HepG2 (cell line): ENCODE data around the gene TUBB4A. TPM values are rescaled to one million over a fixed set of nuclear protein-coding genes. Genes with fewer than 3 reads are reported as not detected.

ENCODE experiments used
- ASH2L ChIP-seq: fragments of 300-600, 200-600 bp; sonication (generic); IDR thresholded peaks from 2 replicates; pipeline ENCODE4 v1.7.0; 2017; ENCODE audit warnings: low read depth, mild to moderate bottlenecking, moderate library complexity, mixed read lengths, low read length; ENCODE audit not compliant: insufficient read length
- BRD4 ChIP-seq: sonication (generic); formaldehyde crosslinking; IDR thresholded peaks from 2 replicates; pipeline ENCODE4 v1.4.0; 2020; ENCODE audit warnings: missing genetic modification reagents
- ELF3 ChIP-seq: IDR thresholded peaks from 2 replicates; pipeline ENCODE4 v1.6.1; 2016; ENCODE audit warnings: missing genetic modification reagents, missing compliant biosample characterization
- HNF4A ChIP-seq: sonication (generic); formaldehyde crosslinking; IDR thresholded peaks from 2 replicates; pipeline ENCODE4 v1.4.0; 2020; ENCODE audit warnings: missing genetic modification reagents
- HNRNPK ChIP-seq: fragments of 200-400 bp; formaldehyde crosslinking; IDR thresholded peaks from 2 replicates; pipeline ENCODE4 v1.6.1; 2018; ENCODE audit warnings: low read length, low read depth, moderate library complexity, mild to moderate bottlenecking; ENCODE audit not compliant: poor library complexity, severe bottlenecking
- HOXA5 ChIP-seq: sonication (generic); formaldehyde crosslinking; IDR thresholded peaks from 2 replicates; pipeline ENCODE4 v1.4.0; 2020; ENCODE audit warnings: missing genetic modification reagents
- JARID2 ChIP-seq: sonication (generic); formaldehyde crosslinking; IDR thresholded peaks from 2 replicates; pipeline ENCODE4 v1.8.1; 2023; ENCODE audit warnings: missing genetic modification reagents, inconsistent platforms; ENCODE audit not compliant: insufficient replicate concordance
- KLF15 ChIP-seq: sonication (generic); formaldehyde crosslinking; IDR thresholded peaks from 2 replicates; pipeline ENCODE4 v1.8.1; 2023; ENCODE audit warnings: borderline replicate concordance, mild to moderate bottlenecking, inconsistent platforms, missing genetic modification reagents, mixed read lengths
- KMT2A ChIP-seq: sonication (generic); formaldehyde crosslinking; IDR thresholded peaks from 2 replicates; pipeline ENCODE4 v1.4.0; 2020; ENCODE audit warnings: missing genetic modification reagents
- MED13 ChIP-seq: sonication (generic); formaldehyde crosslinking; IDR thresholded peaks from 2 replicates; pipeline ENCODE4 v1.5.0; 2020; ENCODE audit warnings: missing genetic modification reagents
- MXI1 ChIP-seq: IDR thresholded peaks from 3 replicates; pipeline ENCODE4 v1.6.1; 2012; ENCODE audit warnings: low read depth, low read length, inconsistent platforms, borderline replicate concordance
- PLRG1 ChIP-seq: fragments of 450-650 bp; conservative IDR thresholded peaks from 2 replicates; pipeline ENCODE4 v1.6.1; 2016
- SUZ12 ChIP-seq: fragments of 150-350 bp; IDR thresholded peaks from 2 replicates; pipeline ENCODE4 v1.6.1; 2014; ENCODE audit warnings: low read depth, low read length
- ZFP36L2 ChIP-seq: sonication (generic); formaldehyde crosslinking; IDR thresholded peaks from 2 replicates; pipeline ENCODE4 v1.4.0; 2020; ENCODE audit warnings: missing genetic modification reagents
- ZKSCAN5 ChIP-seq: sonication (generic); formaldehyde crosslinking; IDR thresholded peaks from 2 replicates; pipeline ENCODE4 v1.5.1; 2020; ENCODE audit warnings: mild to moderate bottlenecking, missing genetic modification reagents
- ZNF407 ChIP-seq: sonication (generic); formaldehyde crosslinking; IDR thresholded peaks from one replicate; pipeline ENCODE4 v1.5.1; 2020; ENCODE audit warnings: mild to moderate bottlenecking, missing genetic modification reagents; ENCODE audit errors: not compliant biosample characterization
- ZNF549 ChIP-seq: sonication (generic); formaldehyde crosslinking; IDR thresholded peaks from 2 replicates; pipeline ENCODE4 v1.5.0; 2020; ENCODE audit warnings: missing genetic modification reagents
- ZNF550 ChIP-seq: sonication (generic); formaldehyde crosslinking; IDR thresholded peaks from 2 replicates; pipeline ENCODE4 v1.4.0; 2020; ENCODE audit warnings: mild to moderate bottlenecking, missing genetic modification reagents, borderline replicate concordance
- ZNF720 ChIP-seq: sonication (generic); formaldehyde crosslinking; IDR thresholded peaks from 2 replicates; pipeline ENCODE4 v1.4.0; 2020; ENCODE audit warnings: missing genetic modification reagents
- ZNF83 ChIP-seq: sonication (generic); formaldehyde crosslinking; IDR thresholded peaks from 2 replicates; pipeline ENCODE4 v1.4.0; 2020; ENCODE audit warnings: missing genetic modification reagents, mild to moderate bottlenecking, borderline replicate concordance
- polyA plus RNA-seq, 8 experiments: library from polyadenylated mRNA; depleted of rRNA in 3 of 8; stranded (reverse) in 7 of 8; unstranded in 1 of 8; fragments of >200 nt; fragmentation: Illumina TruSeq in 4 of 8; extraction: Trizol in 4 of 8; gene quantifications; 2 replicates each; pipeline versions ENCODE4 v1.2.1 to v1.2.3, GENCODE V29; 2011 to 2016; ENCODE audit warnings: low read depth in 4 of 8, missing spikeins in 1 of 8, mixed read lengths in 1 of 8; ENCODE audit not compliant: insufficient read depth in 1 of 8
- total RNA-seq, 5 experiments: library from RNA; depleted of rRNA; stranded (reverse); fragments of >200 nt; fragmentation: Illumina TruSeq; extraction: Trizol; gene quantifications; 2 replicates each; pipeline ENCODE4 v1.2.3, GENCODE V29; 2016; ENCODE audit warnings: low read depth in 1 of 5
- TF ChIP-seq, protein P1 (sequence below): sonication (generic); formaldehyde crosslinking; IDR thresholded peaks from 2 replicates; pipeline ENCODE4 v1.5.0; 2020; ENCODE audit warnings: mild to moderate bottlenecking, missing genetic modification reagents

TUBB4A gene
- total and polyA plus RNA-seq, 2 of the 13 experiments (the other 11 are each of a cell fraction or from before 2014, with no cell fraction given): not detected

DNA sequence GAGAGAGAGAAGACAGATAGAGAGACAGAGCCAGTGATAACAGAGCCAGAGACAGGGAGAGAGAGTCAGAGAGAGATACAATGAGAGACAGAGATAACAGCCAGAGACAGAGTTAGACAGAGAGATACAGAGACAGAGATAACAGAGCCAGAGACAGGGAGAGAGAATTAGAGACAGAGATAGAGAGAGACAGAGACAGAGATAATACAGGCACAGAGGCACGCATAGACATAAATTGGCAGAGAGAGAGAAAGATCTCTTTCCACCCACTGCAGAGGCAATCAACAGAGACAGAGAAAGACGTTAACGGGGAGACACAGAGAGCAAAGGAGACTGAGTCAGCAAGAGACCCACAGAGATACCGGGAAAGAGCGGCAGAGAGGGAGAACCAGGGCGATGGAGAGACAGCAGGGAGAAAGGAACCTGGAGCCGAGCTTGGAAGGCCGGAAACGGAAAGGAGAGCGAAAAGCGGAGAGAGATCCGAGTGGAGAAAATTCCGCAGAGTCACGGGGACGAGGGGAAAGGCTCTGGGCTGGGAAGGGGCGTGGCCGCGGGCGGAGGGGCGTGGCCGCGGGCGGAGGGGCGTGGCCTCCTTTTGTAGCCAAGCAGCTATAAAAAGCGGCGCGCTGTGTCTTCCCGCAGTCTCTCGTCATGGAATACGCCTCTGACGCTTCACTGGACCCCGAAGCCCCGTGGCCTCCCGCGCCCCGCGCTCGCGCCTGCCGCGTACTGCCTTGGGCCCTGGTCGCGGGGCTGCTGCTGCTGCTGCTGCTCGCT lies 28.5 kb upstream of the TUBB4A start, which contains the start of gene TNFSF9 (continued):
- no peak for TF ChIP-seq KLF15 (CRISPR knock-in tag)
- TF ChIP-seq ZNF550 (CRISPR knock-in tag): no peak
- TF ChIP-seq ZNF83 (CRISPR knock-in tag): no peak
- TF ChIP-seq KMT2A (CRISPR knock-in tag): no peak
- TF ChIP-seq PLRG1: no peak
- no peak for TF ChIP-seq SUZ12
- TF ChIP-seq ZNF549 (CRISPR knock-in tag): no peak
- peak; percentile 55; the same call in 1 of the 3 replicates for TF ChIP-seq MXI1
- no peak for TF ChIP-seq BRD4
- no peak for TF ChIP-seq ZFP36L2 (CRISPR knock-in tag)
- no peak for TF ChIP-seq HOXA5 (CRISPR knock-in tag)
- no peak for TF ChIP-seq JARID2
- TF ChIP-seq ZNF720 (CRISPR knock-in tag): no peak
- peak; percentile 38 for TF ChIP-seq ZNF407 (CRISPR knock-in tag)
- TF ChIP-seq MED13 (CRISPR knock-in tag): no peak
- no peak for TF ChIP-seq ZKSCAN5 (CRISPR knock-in tag)
- TF ChIP-seq, protein P1, sequence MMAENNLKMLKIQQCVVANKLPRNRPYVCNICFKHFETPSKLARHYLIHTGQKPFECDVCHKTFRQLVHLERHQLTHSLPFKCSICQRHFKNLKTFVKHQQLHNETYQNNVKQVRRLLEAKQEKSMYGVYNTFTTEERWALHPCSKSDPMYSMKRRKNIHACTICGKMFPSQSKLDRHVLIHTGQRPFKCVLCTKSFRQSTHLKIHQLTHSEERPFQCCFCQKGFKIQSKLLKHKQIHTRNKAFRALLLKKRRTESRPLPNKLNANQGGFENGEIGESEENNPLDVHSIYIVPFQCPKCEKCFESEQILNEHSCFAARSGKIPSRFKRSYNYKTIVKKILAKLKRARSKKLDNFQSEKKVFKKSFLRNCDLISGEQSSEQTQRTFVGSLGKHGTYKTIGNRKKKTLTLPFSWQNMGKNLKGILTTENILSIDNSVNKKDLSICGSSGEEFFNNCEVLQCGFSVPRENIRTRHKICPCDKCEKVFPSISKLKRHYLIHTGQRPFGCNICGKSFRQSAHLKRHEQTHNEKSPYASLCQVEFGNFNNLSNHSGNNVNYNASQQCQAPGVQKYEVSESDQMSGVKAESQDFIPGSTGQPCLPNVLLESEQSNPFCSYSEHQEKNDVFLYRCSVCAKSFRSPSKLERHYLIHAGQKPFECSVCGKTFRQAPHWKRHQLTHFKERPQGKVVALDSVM: 0 out of 2 replicates have a peak, but pooled peaks have one; percentile 30
- TF ChIP-seq ELF3 (CRISPR knock-in tag): peak; percentile 31; the same call in 1 of the 2 replicates
- TF ChIP-seq HNF4A (CRISPR knock-in tag): no peak
- no peak for TF ChIP-seq ASH2L
- peak; percentile 42 for TF ChIP-seq HNRNPK
